ENCODE data around the gene KYNU.

KYNU gene

DNA sequence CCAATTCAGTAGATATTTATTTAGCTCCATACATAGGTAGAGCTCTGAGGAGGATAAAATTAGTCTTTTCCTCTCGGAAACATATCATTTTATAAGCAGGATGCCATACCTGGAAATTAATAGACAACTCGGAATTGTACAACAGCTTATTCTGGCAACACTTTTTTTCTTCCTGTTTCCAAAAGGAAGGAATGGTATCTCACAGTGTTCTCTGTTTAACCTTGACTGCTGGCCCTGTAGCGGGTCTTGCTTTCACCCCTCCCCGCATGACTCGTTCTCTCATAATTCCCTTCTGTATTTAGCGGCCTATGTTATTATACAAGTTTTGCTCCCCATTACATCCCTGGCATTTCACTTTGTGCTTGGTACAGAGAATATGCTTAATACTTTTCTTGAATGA, 2.5 kb upstream of the KYNU start:
- no peaks in the 10 kb centered on the region for H4K20me1 ChIP-seq (ENCODE audit: insufficient read depth, low read length)
- no peaks in the 10 kb centered on the region for H3K9me3 ChIP-seq (ENCODE audit: low read length)
- H3K4me2 ChIP-seq (ENCODE audit: low read length) = no peak overlapping the region
- no peaks in the 10 kb centered on the region for H3K27me3 ChIP-seq (ENCODE audit: insufficient read depth, low read length)
- no peaks in the 10 kb centered on the region for H3F3A ChIP-seq (ENCODE audit: insufficient read depth, low read length)
- no peak for TF ChIP-seq EZH2 (IDR thresholded peaks at IDR 0.05; ENCODE audit: borderline replicate concordance, low read length)
- TF ChIP-seq, protein P1, sequence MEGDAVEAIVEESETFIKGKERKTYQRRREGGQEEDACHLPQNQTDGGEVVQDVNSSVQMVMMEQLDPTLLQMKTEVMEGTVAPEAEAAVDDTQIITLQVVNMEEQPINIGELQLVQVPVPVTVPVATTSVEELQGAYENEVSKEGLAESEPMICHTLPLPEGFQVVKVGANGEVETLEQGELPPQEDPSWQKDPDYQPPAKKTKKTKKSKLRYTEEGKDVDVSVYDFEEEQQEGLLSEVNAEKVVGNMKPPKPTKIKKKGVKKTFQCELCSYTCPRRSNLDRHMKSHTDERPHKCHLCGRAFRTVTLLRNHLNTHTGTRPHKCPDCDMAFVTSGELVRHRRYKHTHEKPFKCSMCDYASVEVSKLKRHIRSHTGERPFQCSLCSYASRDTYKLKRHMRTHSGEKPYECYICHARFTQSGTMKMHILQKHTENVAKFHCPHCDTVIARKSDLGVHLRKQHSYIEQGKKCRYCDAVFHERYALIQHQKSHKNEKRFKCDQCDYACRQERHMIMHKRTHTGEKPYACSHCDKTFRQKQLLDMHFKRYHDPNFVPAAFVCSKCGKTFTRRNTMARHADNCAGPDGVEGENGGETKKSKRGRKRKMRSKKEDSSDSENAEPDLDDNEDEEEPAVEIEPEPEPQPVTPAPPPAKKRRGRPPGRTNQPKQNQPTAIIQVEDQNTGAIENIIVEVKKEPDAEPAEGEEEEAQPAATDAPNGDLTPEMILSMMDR (IDR thresholded peaks at IDR 0.05; ENCODE audit: low read length) = no peak
- H3K36me3 ChIP-seq (ENCODE audit: insufficient read depth, low read length) = no peaks in the 10 kb centered on the region
- no peaks in the 10 kb centered on the region for H3K79me2 ChIP-seq (ENCODE audit: insufficient read depth, low read length)
- H2AFZ ChIP-seq (ENCODE audit: low read length) = no peak overlapping the region
- H3K9me2 ChIP-seq (ENCODE audit: low read depth, low read length) = no peaks in the 10 kb centered on the region
- no peaks in the 10 kb centered on the region for H3K4me1 ChIP-seq (ENCODE audit: insufficient read depth, low read length, severe bottlenecking)
- H3K27ac ChIP-seq (ENCODE audit: low read depth, low read length, poor library complexity, severe bottlenecking) = no peak overlapping the region
- no peak overlapping the region for H3K4me3 ChIP-seq (ENCODE audit: low read depth, low read length, poor library complexity, severe bottlenecking)
- H3K9ac ChIP-seq (ENCODE audit: low read length) = no peak overlapping the region

DNA sequence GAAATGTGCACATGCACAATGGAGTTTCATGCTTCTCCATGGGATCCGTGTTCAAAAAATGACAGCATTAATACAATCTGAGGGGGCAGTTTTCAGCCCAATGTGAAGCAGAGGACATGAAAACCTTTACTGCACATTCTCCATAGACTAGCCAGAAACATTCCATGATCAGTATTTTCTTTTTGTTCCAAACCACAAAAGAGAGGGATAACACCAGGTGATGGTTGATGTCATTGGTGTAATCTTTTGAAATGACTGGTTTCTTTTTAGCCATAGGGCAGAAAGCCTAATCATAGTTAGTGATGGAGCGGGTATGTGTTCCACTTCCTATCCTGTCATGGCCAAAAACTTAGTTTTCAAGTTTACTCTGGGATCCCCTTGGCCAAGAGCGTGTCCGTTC, 1.8 kb upstream of the KYNU start:
- Histone ChIP-seq H3F3A (ENCODE audit: insufficient read depth, low read length) (no peaks in the 10 kb centered on the region), H3K9me3 (ENCODE audit: low read length) (no peaks in the 10 kb centered on the region), H3K27me3 (ENCODE audit: insufficient read depth, low read length) (no peaks in the 10 kb centered on the region), H3K9me2 (ENCODE audit: low read depth, low read length) (no peaks in the 10 kb centered on the region), H3K4me1 (ENCODE audit: insufficient read depth, low read length, severe bottlenecking) (no peaks in the 10 kb centered on the region), H3K4me2 (ENCODE audit: low read length) (no peak overlapping the region), H4K20me1 (ENCODE audit: insufficient read depth, low read length) (no peaks in the 10 kb centered on the region), H3K79me2 (ENCODE audit: insufficient read depth, low read length) (no peaks in the 10 kb centered on the region), H3K9ac (ENCODE audit: low read length) (no peak overlapping the region), H3K27ac (ENCODE audit: low read depth, low read length, poor library complexity, severe bottlenecking) (no peak overlapping the region), H2AFZ (ENCODE audit: low read length) (no peak overlapping the region), H3K36me3 (ENCODE audit: insufficient read depth, low read length) (no peaks in the 10 kb centered on the region), H3K4me3 (ENCODE audit: low read depth, low read length, poor library complexity, severe bottlenecking) (no peak overlapping the region)
- TF ChIP-seq, protein P1 (IDR thresholded peaks at IDR 0.05; ENCODE audit: low read length) = no peak
- TF ChIP-seq EZH2 (IDR thresholded peaks at IDR 0.05; ENCODE audit: borderline replicate concordance, low read length) = no peak

DNA sequence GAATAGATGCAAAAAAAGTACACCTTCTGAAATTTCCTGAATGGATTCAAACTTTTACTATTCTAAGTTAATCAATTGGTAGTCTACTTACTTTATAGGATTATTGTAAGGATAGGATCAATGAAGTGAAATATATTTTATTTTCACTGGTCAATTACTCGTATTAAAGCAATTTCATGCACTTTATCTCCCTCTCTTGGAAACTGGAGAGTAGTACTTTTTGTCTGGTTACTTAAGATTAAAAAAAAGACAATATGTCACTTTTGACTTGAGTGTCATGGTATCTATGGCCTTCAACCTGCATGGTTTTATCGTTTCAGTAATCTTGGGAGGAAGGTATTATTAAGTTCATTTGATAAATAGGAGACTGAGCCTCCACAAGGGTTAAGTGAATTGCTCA, 1.0 kb upstream of the KYNU start:
- no peak overlapping the region for H3K27ac ChIP-seq (ENCODE audit: low read depth, low read length, poor library complexity, severe bottlenecking)
- H3F3A ChIP-seq (ENCODE audit: insufficient read depth, low read length) = no peaks in the 10 kb centered on the region
- H3K9ac ChIP-seq (ENCODE audit: low read length) = no peak overlapping the region
- H3K4me2 ChIP-seq (ENCODE audit: low read length) = no peak overlapping the region
- no peak overlapping the region for H2AFZ ChIP-seq (ENCODE audit: low read length)
- H4K20me1 ChIP-seq (ENCODE audit: insufficient read depth, low read length) = no peaks in the 10 kb centered on the region
- H3K4me1 ChIP-seq (ENCODE audit: insufficient read depth, low read length, severe bottlenecking) = no peaks in the 10 kb centered on the region
- no peaks in the 10 kb centered on the region for H3K27me3 ChIP-seq (ENCODE audit: insufficient read depth, low read length)
- no peaks in the 10 kb centered on the region for H3K9me2 ChIP-seq (ENCODE audit: low read depth, low read length)
- TF ChIP-seq, protein P1 (IDR thresholded peaks at IDR 0.05; ENCODE audit: low read length) = no peak
- TF ChIP-seq EZH2 (IDR thresholded peaks at IDR 0.05; ENCODE audit: borderline replicate concordance, low read length) = no peak
- no peaks in the 10 kb centered on the region for H3K36me3 ChIP-seq (ENCODE audit: insufficient read depth, low read length)
- H3K79me2 ChIP-seq (ENCODE audit: insufficient read depth, low read length) = no peaks in the 10 kb centered on the region
- H3K4me3 ChIP-seq (ENCODE audit: low read depth, low read length, poor library complexity, severe bottlenecking) = no peak overlapping the region
- H3K9me3 ChIP-seq (ENCODE audit: low read length) = no peaks in the 10 kb centered on the region
